Tibial artery (tissue), 4 donors: ENCODE results near the gene HDAC4.
A peak's percentile ranks its signal among the peaks of the same experiment; 100 is the strongest.

Source experiments
- DNase-seq, 2 donors: peaks; one replicate each; pipeline ENCODE4 v3.0.0-alpha.2; 2019
- H3K27ac ChIP-seq, 2 donors: fragments of 200-600 bp; sonication (generic) in 1 of 2; 1 replicate in 1 of 2; 2 replicates in 1 of 2; pipeline ENCODE4 v1.5.1; 2018 to 2019; ENCODE audit warnings: mild to moderate bottlenecking in 1 of 2
- H3K27me3 ChIP-seq, 2 donors: fragments of 200-600 bp; sonication (generic) in 1 of 2; one replicate each; pipeline versions ENCODE4 v1.5.1 to v1.6.0; 2016 to 2019
- H3K36me3 ChIP-seq, 3 donors: fragments of 200-600 bp; sonication (generic) in 2 of 3; one replicate each; pipeline ENCODE4 v1.5.1; 2016 to 2019; ENCODE audit warnings: mild to moderate bottlenecking in 2 of 3
- H3K4me1 ChIP-seq, 4 donors: fragments of 200-600 bp; sonication (generic) in 2 of 4; 1 replicate in 3 of 4; 2 replicates in 1 of 4; pipeline ENCODE4 v1.5.1; 2016 to 2019
- H3K4me3 ChIP-seq, 2 donors: fragments of 200-600 bp; sonication (generic) in 1 of 2; 1 replicate in 1 of 2; 2 replicates in 1 of 2; pipeline ENCODE4 v1.5.1; 2018 to 2019; ENCODE audit warnings: mild to moderate bottlenecking in 2 of 2
- H3K9me3 ChIP-seq, 3 donors: fragments of 200-600 bp; sonication (generic) in 1 of 3; one replicate each; pipeline ENCODE4 v1.5.1; 2016 to 2019
- intact Hi-C: fragments of 100-400 bp; cut with DNase I; formaldehyde crosslinking; loops from one replicate; pipeline ENCODE4 v1.15.0; 2023; ENCODE audit warnings: low total_unique reads
- TF ChIP-seq, protein P1 (sequence below), 2 experiments: fragments of 200-600 bp in 1 of 2; fragments of 450-650 bp in 1 of 2; IDR thresholded peaks; one replicate each; pipeline ENCODE4 v1.5.1; 2017 to 2019; ENCODE audit warnings: antibody characterized with exemption in 2 of 2, mild to moderate bottlenecking in 1 of 2, moderate library complexity in 1 of 2

The HDAC4 gene

DNA sequence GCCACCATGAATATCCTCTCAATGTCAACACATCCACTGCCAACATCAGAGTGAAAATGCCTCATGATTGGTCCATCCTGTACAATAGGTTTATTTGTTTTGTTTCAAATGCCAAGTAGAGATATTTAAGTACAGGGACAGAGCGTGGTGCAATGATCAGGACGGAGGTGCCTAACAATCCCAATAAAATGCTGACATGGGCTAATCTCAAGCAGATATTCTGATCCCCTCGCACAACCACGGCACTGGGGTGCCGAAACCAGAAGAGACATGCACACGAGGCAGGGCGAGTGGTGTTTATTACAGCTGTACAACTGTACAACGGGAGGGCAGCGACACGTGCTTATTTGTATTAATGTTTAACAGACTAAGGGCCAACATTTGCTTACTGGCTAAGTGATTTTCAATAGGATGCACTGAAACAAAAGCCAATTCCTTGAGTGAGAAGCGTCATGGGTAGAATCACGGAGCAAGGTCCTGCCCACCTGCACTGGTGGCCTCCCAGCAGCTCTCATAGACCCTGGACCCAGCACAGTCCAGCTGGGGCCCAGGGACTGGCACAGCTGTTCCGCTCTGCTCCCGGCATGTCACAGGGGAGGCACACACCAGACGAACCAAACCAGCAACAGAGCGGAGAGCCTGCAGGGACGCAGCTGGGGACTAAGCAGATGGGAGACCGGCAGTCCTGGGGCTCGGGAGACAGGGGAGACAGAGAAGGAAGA, 101.4 kb downstream of the HDAC4 start:
- Histone ChIP-seq H3K9me3 (no peaks in the 10 kb centered on the region), H3K27me3 (no peaks in the 10 kb centered on the region), H3K4me3 (no peak overlapping the region), H3K27ac (no peak overlapping the region), H3K4me1 (peaks cover 0 to 15% (median 2%) of the 10 kb centered on the region in 4 donors), H3K36me3 (no peaks in the 10 kb centered on the region)
- peak; percentile 9 to 44 for DNase-seq
- TF ChIP-seq, protein P1, sequence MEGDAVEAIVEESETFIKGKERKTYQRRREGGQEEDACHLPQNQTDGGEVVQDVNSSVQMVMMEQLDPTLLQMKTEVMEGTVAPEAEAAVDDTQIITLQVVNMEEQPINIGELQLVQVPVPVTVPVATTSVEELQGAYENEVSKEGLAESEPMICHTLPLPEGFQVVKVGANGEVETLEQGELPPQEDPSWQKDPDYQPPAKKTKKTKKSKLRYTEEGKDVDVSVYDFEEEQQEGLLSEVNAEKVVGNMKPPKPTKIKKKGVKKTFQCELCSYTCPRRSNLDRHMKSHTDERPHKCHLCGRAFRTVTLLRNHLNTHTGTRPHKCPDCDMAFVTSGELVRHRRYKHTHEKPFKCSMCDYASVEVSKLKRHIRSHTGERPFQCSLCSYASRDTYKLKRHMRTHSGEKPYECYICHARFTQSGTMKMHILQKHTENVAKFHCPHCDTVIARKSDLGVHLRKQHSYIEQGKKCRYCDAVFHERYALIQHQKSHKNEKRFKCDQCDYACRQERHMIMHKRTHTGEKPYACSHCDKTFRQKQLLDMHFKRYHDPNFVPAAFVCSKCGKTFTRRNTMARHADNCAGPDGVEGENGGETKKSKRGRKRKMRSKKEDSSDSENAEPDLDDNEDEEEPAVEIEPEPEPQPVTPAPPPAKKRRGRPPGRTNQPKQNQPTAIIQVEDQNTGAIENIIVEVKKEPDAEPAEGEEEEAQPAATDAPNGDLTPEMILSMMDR (IDR thresholded peaks at IDR 0.05): no peak
- intact Hi-C loops: no loop called here

DNA sequence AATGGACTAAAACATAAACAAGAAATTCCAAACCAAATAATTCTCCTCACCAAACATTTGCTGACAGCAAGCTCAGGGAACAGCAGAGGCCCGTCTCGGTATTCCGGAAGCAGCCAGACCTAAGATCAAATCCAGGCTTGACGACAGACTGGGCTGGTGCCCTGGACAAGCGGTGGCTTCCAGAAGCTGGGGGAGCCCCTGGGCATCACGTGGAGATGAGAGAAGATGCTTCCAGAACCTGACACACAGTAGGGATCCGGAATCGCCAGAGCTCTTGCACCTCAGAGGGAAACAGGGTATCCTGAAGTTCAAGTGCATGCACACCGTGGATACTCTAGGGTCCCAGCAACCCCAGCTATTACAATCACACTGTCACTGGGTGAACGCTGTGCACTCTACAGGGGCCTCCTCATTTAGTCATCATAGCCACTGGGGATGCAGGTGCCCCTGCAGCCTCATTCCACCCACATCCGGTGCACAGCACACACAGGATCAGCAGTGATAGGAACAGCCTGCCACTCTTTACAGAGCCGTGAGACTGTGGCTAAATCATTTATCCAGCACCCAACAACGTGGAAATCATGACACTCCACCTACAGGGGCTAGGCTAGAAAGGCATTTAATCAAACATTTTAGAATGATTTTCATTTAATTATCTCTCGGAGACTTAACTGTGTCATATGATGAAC, 102.6 kb downstream of the HDAC4 start:
- peak; percentile 17 to 49 for DNase-seq
- Histone ChIP-seq H3K4me1 (peaks cover 0 to 15% (median 2%) of the 10 kb centered on the region in 4 donors), H3K27ac (no peak overlapping the region)

DNA sequence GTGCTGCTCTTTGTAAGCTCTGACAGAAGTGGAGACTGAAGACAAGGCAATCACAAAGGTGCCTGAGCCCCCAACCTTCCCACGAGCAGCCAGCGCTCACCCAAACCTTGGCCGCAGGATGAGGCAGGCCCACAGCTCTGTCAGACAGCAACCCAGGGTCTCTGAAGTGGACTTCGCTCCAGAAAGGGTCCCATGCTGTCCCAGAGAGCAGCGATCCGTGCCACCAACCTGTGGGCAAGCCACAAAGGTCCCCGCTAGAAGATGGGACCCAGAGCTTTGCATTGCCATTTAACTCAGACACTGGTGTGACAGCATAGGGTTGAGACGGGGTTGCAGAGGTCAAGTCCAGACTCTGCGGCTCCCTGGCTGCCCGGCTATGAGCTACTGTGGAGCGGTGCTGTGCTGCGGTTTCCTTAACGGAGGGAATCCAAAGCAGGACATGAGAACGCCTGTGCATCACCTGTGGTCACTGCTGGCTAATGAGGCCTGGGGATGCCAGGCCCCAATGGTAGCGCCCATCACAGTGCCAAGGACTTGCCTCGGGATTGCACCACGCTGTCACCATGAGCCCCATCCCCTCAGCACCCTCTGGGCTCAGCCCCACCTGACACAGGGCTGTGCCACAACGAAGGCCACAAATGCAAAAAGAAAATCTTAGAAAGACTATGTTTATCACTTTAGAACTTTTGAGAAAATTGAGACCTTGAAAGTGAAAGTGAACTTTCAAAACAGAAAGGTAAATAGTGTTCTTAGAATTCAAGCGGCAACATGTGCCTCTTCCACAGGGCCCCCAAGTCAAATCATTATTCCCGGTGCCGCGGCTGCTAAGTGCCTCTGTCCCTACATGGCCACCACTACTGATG, 103.4 kb downstream of the HDAC4 start:
- DNase-seq: peak; percentile 19 to 52
- H3K4me3 ChIP-seq: no peak overlapping the region
- H3K9me3 ChIP-seq: no peaks in the 10 kb centered on the region
- intact Hi-C loops: no loop called here
- H3K36me3 ChIP-seq: no peaks in the 10 kb centered on the region
- TF ChIP-seq, protein P1 (IDR thresholded peaks at IDR 0.05): no peak
- H3K27me3 ChIP-seq: no peaks in the 10 kb centered on the region
- H3K4me1 ChIP-seq: peaks cover 0 to 10% (median under 1%) of the 10 kb centered on the region in 4 donors
- no peak overlapping the region for H3K27ac ChIP-seq

More for the DNA sequence above, 102.6 kb downstream of the HDAC4 start:
- Histone ChIP-seq H3K27me3 (no peaks in the 10 kb centered on the region), H3K36me3 (no peaks in the 10 kb centered on the region), H3K4me3 (no peak overlapping the region), H3K9me3 (no peaks in the 10 kb centered on the region)
- intact Hi-C loops: no loop called here
- TF ChIP-seq, protein P1 (IDR thresholded peaks at IDR 0.05): no peak

DNA sequence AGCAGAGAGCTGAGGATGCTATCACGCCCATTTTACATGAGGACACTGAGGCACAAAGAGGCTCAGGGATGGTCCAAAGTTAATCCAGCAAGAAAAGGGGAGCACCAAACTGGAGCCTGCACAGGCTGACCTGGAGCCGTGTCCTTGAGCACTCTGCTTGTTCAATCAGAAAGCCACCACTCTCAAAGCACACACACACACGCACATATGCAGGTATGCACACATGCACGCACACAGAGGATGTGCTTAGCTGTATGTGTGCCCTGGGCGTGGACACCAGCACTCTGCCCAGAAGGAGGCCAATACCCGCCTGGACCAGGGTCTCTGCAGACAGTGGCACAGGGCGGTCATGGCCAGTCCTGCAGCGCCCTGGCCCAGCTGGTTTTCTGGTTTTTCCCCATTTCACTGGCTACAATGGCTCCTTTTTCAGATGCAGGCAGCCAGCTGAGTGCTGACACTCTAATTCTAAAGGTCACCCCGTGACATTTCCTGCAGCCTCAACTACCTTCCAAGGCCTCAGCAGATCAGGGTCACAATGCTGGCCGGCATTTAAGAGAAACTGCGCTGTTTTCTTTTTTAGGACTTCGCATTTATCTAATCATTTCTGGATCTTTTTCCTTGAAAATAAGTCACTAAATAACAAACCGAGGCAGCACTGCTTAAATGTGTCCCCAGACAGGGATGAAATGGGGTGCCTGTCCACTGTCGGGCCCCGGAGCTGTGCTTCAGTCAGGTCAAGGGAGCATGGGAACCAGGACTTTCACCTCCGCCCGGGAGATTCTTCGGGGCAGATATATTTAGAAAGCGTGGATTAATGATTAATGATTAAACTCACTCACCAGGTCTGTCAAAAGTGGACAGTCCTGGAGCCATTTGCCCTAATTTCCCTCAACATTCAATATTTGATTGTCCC, 104.5 kb downstream of the HDAC4 start:
- TF ChIP-seq, protein P1 (IDR thresholded peaks at IDR 0.05): no peak

More for the DNA sequence above, 104.5 kb downstream of the HDAC4 start:
- Histone ChIP-seq H3K27ac (no peak overlapping the region), H3K36me3 (no peaks in the 10 kb centered on the region), H3K9me3 (no peaks in the 10 kb centered on the region), H3K27me3 (no peaks in the 10 kb centered on the region), H3K4me3 (no peak overlapping the region), H3K4me1 (peaks cover 0 to 16% (median 7%) of the 10 kb centered on the region in 4 donors)
- peak; percentile 9 to 49 for DNase-seq
- intact Hi-C loops: no loop called here
